GM19324 (cell line): ENCODE results near the gene NUP153.

Experiments used
- ATAC-seq: cut with Tn5 transposase; IDR thresholded peaks from one replicate; pipeline ENCODE4 v1.9.1; 2021; ENCODE audit warnings: mild to moderate bottlenecking, moderate library complexity; ENCODE audit not compliant: unreplicated experiment, low FRiP score

NUP153 gene

DNA sequence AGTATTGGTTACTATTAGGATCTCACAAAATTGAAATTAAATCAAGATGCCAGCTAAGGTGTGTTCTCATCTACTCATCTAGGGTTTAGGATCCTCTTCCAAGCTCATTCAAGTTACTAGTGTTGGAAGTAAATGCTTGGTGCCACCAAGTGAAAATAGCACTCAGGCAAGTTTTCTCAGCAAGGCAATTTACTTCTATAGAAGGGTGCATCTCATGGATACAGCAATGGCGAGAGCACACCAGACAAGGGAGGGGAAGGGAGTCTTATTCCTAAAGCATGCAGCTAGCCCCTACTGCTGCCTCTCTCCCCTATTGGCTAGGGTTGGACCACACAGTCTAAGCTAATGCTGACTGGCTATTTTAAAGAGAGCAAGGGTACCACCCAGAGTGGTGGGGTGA is 129.7 kb downstream of the NUP153 start:
- ATAC-seq = no peak

DNA sequence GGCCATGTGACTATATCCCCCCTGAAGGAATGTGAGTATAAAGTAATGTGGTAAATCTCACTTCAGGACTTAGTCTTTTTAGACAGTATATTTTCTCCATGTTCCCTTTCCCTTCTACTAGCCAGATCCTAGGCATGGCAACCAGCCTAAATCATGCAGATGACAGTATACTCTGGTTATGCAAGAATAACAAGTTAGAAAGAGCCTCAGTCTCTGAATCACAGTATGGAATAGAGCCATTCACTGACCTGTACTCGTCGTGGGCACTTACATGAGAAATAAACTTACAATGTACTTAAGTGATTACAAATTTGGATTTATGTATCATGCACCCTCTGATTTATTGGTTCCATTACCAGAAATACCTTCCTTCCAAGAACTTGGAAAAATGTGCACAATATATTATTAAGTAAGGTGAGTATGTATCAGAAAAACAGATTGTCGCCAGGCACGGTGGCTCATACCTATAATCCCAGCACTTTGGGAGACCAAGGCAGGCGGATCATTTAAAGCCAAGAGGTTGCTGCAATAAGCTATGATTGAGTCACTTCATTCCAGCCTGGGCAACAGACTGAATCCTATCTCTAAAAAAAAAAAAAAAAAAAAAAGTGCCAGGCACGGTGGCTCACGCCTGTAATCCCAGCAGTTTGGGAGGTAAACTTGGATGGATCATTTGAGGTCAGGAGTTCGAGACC is 131.7 kb downstream of the NUP153 start:
- no peak for ATAC-seq

DNA sequence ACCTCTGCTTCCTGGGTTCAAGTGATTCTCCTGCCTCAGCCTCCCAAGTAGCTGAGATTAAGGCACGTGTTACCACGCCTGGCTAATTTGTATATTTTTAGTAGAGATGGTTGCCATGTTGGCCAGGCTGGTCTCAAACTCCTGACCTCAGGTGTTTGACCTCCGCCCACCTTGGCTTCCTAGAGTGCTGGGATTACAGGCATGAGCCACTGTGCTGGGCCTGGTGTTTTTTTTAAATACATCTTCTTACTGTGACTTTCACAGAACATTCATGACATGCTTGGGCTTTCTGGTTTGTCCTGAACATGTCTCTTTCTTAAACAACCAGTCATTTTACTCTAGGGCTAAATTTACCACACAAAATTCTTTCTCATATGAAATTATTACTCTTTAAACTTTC is 141.3 kb downstream of the NUP153 start:
- no peak for ATAC-seq
